H9 (cell line): ENCODE data around the gene GET4. TPM values are rescaled to one million over a fixed set of nuclear protein-coding genes. Genes with fewer than 3 reads are reported as not detected.

ENCODE experiments used
- DNase-seq: peaks from one replicate; pipeline ENCODE4 v3.0.0-alpha.2; 2017
- H2AFZ ChIP-seq: one replicate; pipeline ENCODE4 v1.6.1; 2013; ENCODE audit warnings: mild to moderate bottlenecking, low read length, control low read depth, moderate library complexity
- H2AK5ac ChIP-seq: 2 replicates; pipeline ENCODE4 v1.6.1; 2013; ENCODE audit warnings: low read length, control low read depth, mixed read lengths; ENCODE audit not compliant: insufficient read length
- H2BK120ac ChIP-seq: one replicate; pipeline ENCODE4 v1.6.1; 2013; ENCODE audit warnings: low read depth, mild to moderate bottlenecking, low read length, control low read depth, inconsistent platforms; ENCODE audit not compliant: poor library complexity, severe bottlenecking
- H2BK12ac ChIP-seq: 2 replicates; pipeline ENCODE4 v1.6.1; 2013; ENCODE audit warnings: low read length, control low read depth, mixed read lengths, low read depth; ENCODE audit not compliant: insufficient read length
- H2BK15ac ChIP-seq: 2 replicates; pipeline ENCODE4 v1.6.1; 2013; ENCODE audit warnings: low read depth, low read length, control low read depth
- H2BK20ac ChIP-seq: one replicate; pipeline ENCODE4 v1.6.1; 2013; ENCODE audit warnings: low read depth, mild to moderate bottlenecking, low read length, control low read depth, inconsistent platforms; ENCODE audit not compliant: poor library complexity, severe bottlenecking
- H2BK5ac ChIP-seq: 2 replicates; pipeline ENCODE4 v1.6.1; 2013; ENCODE audit warnings: low read length, control low read depth, mixed read lengths; ENCODE audit not compliant: insufficient read length
- H3K14ac ChIP-seq: 2 replicates; pipeline ENCODE4 v1.6.1; 2013; ENCODE audit warnings: low read length, control low read depth; ENCODE audit not compliant: insufficient read depth
- H3K18ac ChIP-seq: 2 replicates; pipeline ENCODE4 v1.6.1; 2013; ENCODE audit warnings: low read depth, mild to moderate bottlenecking, mixed read lengths, low read length, control low read depth; ENCODE audit not compliant: insufficient read length
- H3K23ac ChIP-seq: 2 replicates; pipeline ENCODE4 v1.6.1; 2013; ENCODE audit warnings: low read length, control low read depth, mixed read lengths, low read depth; ENCODE audit not compliant: insufficient read length
- H3K23me2 ChIP-seq: 2 replicates; pipeline ENCODE4 v1.6.1; 2013; ENCODE audit warnings: low read depth, mild to moderate bottlenecking, mixed read lengths, low read length, control low read depth; ENCODE audit not compliant: insufficient read length, poor library complexity, severe bottlenecking
- H3K27ac ChIP-seq: 2 replicates; pipeline ENCODE4 v1.5.1; 2013; ENCODE audit warnings: low read length, control low read depth, mixed read lengths, low read depth; ENCODE audit not compliant: insufficient read length
- H3K27me3 ChIP-seq: 2 replicates; pipeline ENCODE4 v1.6.1; 2013; ENCODE audit warnings: low read length, control low read depth, inconsistent platforms; ENCODE audit not compliant: insufficient read depth
- H3K4ac ChIP-seq: 2 replicates; pipeline ENCODE4 v1.6.1; 2013; ENCODE audit warnings: low read depth, mild to moderate bottlenecking, control low read depth, inconsistent platforms, low read length, moderate library complexity
- H3K4me1 ChIP-seq: 2 replicates; pipeline ENCODE4 v1.6.1; 2013; ENCODE audit warnings: low read length, control low read depth, inconsistent platforms; ENCODE audit not compliant: insufficient read depth
- H3K4me2 ChIP-seq: 2 replicates; pipeline ENCODE4 v1.6.1; 2013; ENCODE audit warnings: low read length, control low read depth, mixed read lengths; ENCODE audit not compliant: insufficient read length, insufficient read depth
- H3K56ac ChIP-seq: 2 replicates; pipeline ENCODE4 v1.6.1; 2013; ENCODE audit warnings: low read depth, mild to moderate bottlenecking, mixed read lengths, low read length, control low read depth; ENCODE audit not compliant: insufficient read length
- H3K79me1 ChIP-seq: 2 replicates; pipeline ENCODE4 v1.6.1; 2013; ENCODE audit warnings: low read depth, mild to moderate bottlenecking, moderate library complexity, low read length, control low read depth, inconsistent platforms; ENCODE audit not compliant: insufficient read depth, poor library complexity, severe bottlenecking
- H3K79me2 ChIP-seq: 2 replicates; pipeline ENCODE4 v1.6.1; 2013; ENCODE audit warnings: low read length, control low read depth, inconsistent platforms; ENCODE audit not compliant: insufficient read depth
- H3K9ac ChIP-seq: 2 replicates; pipeline ENCODE4 v1.6.1; 2013; ENCODE audit warnings: low read length, control low read depth, mixed read lengths; ENCODE audit not compliant: insufficient read length; ENCODE audit errors: extremely low read depth
- H3K9me3 ChIP-seq: one replicate; pipeline ENCODE4 v1.6.1; 2013; ENCODE audit warnings: low read depth, low read length, inconsistent platforms; ENCODE audit not compliant: control insufficient read depth
- H3T11ph ChIP-seq: one replicate; pipeline ENCODE4 v1.6.1; 2013; ENCODE audit warnings: mild to moderate bottlenecking, low read length, control low read depth, inconsistent platforms
- H4K20me1 ChIP-seq: one replicate; pipeline ENCODE4 v1.6.1; 2013; ENCODE audit not compliant: control insufficient read depth, insufficient read length, insufficient read depth
- H4K5ac ChIP-seq: 2 replicates; pipeline ENCODE4 v1.6.1; 2013; ENCODE audit warnings: low read depth, mild to moderate bottlenecking, mixed read lengths, low read length, control low read depth; ENCODE audit not compliant: insufficient read length
- H4K8ac ChIP-seq: replicated peaks from 2 replicates; pipeline ENCODE4 v1.6.1; 2013; ENCODE audit warnings: low read length, control low read depth, mixed read lengths, low read depth; ENCODE audit not compliant: insufficient read length
- H4K91ac ChIP-seq: 2 replicates; pipeline ENCODE4 v1.6.1; 2013; ENCODE audit warnings: low read depth, mild to moderate bottlenecking, moderate library complexity, mixed read lengths, low read length, control low read depth; ENCODE audit not compliant: insufficient read length
- H3K27ac Mint-ChIP-seq, 3 experiments: 2 replicates in 2 of 3; 3 replicates in 1 of 3; pipeline ENCODE4 v1.8.0; 2020 to 2021; ENCODE audit warnings: mixed read lengths in 3 of 3, mild to moderate bottlenecking in 1 of 3, moderate library complexity in 1 of 3
- H3K27me3 Mint-ChIP-seq: 2 replicates; pipeline ENCODE4 v1.8.0; 2021; ENCODE audit warnings: low read depth, mild to moderate bottlenecking, moderate library complexity, mixed read lengths
- H3K36me3 Mint-ChIP-seq, 3 experiments: 2 replicates in 2 of 3; 3 replicates in 1 of 3; pipeline ENCODE4 v1.8.0; 2020 to 2021; ENCODE audit warnings: low read depth in 3 of 3, mixed read lengths in 3 of 3; ENCODE audit not compliant: insufficient read depth in 1 of 3
- H3K4me1 Mint-ChIP-seq, 2 experiments: 2 replicates each; pipeline ENCODE4 v1.8.0; 2020; ENCODE audit warnings: mixed read lengths in 2 of 2
- H3K4me3 Mint-ChIP-seq, 2 experiments: 2 replicates in 1 of 2; 3 replicates in 1 of 2; pipeline ENCODE4 v1.8.0; 2020 to 2021; ENCODE audit warnings: mild to moderate bottlenecking in 2 of 2, mixed read lengths in 2 of 2, moderate library complexity in 1 of 2
- H3K9me3 Mint-ChIP-seq, 2 experiments: 2 replicates in 1 of 2; 3 replicates in 1 of 2; pipeline ENCODE4 v1.8.0; 2020; ENCODE audit warnings: mild to moderate bottlenecking in 2 of 2, mixed read lengths in 2 of 2, moderate library complexity in 1 of 2
- CTCF ChIP-seq: fragments of 200-600 bp; sonication (generic); conservative IDR thresholded peaks from 3 replicates; pipeline ENCODE4 v1.8.0; 2021; ENCODE audit warnings: antibody characterized with exemption, mild to moderate bottlenecking
- WGBS: extraction: QIAGEN DNeasy Blood & Tissue Kit; methylation state at CpG from one replicate; pipeline ENCODE4 v1.1.7; 2013; ENCODE audit warnings: missing lambda C conversion rate, low lambda C conversion rate, mixed read lengths; ENCODE audit not compliant: insufficient read length; ENCODE audit errors: extremely low coverage; 5-methylcytosine and 5-hydroxymethylcytosine counted together
- total RNA-seq: library from RNA; stranded (reverse); gene quantifications from 2 replicates; pipeline ENCODE4 v1.2.1, GENCODE V29; 2021

Gene GET4
- total RNA-seq, 1 experiment from 2014 or later = 70.2 TPM

- DNase-seq = no peak
- Histone ChIP-seq H3K14ac (no peak overlapping the region), H2BK120ac (no peak overlapping the region), H4K20me1 (no peaks in the 10 kb centered on the region), H3K27ac (no peak overlapping the region), H3K56ac (no peak overlapping the region), H3T11ph (no peak overlapping the region), H3K4ac (no peak overlapping the region), H3K79me1 (no peaks in the 10 kb centered on the region), H4K5ac (no peak overlapping the region), H3K23ac (no peak overlapping the region), H4K8ac (no peak overlapping the region), H2BK20ac (no peak overlapping the region), H3K4me1 (no peaks in the 10 kb centered on the region), H3K9me3 (no peaks in the 10 kb centered on the region), H3K23me2 (no peaks in the 10 kb centered on the region), H3K18ac (no peak overlapping the region), H3K9ac (no peak overlapping the region), H2AFZ (no peak overlapping the region), H2AK5ac (no peak overlapping the region), H3K4me2 (no peak overlapping the region), H3K27me3 (no peaks in the 10 kb centered on the region), H2BK15ac (no peak overlapping the region), H4K91ac (no peak overlapping the region), H2BK12ac (no peak overlapping the region), H2BK5ac (no peak overlapping the region), H3K79me2 (no peaks in the 10 kb centered on the region)
- H3K27ac Mint-ChIP-seq = no peak overlapping the region; a peak in 1 of 7 replicates
- no peak overlapping the region for H3K4me3 Mint-ChIP-seq
- WGBS = no CpG with 5 or more reads among the region's 18 CpGs
- TF ChIP-seq CTCF = no peak
- peaks cover 5% of the 10 kb centered on the region for H3K27me3 Mint-ChIP-seq
- peaks cover 8 to 32% (median 31%) of the 10 kb centered on the region in 3 experiments for H3K36me3 Mint-ChIP-seq
- peaks cover 2 to 3% of the 10 kb centered on the region in 2 experiments; a peak in 1 of 4 replicates for H3K4me1 Mint-ChIP-seq
- H3K9me3 Mint-ChIP-seq = no peaks in the 10 kb centered on the region
Observed at GRCh38 chr7:898460-898854, 22.1 kb downstream of the GET4 start.
